GM18508 (cell line): Measurements from ENCODE around the gene NUB1.

ENCODE experiments used
- ATAC-seq: cut with Tn5 transposase; IDR thresholded peaks from one replicate; pipeline ENCODE4 v1.9.1; 2021; ENCODE audit warnings: moderate number of reproducible peaks; ENCODE audit not compliant: insufficient read depth, unreplicated experiment

Gene NUB1

DNA sequence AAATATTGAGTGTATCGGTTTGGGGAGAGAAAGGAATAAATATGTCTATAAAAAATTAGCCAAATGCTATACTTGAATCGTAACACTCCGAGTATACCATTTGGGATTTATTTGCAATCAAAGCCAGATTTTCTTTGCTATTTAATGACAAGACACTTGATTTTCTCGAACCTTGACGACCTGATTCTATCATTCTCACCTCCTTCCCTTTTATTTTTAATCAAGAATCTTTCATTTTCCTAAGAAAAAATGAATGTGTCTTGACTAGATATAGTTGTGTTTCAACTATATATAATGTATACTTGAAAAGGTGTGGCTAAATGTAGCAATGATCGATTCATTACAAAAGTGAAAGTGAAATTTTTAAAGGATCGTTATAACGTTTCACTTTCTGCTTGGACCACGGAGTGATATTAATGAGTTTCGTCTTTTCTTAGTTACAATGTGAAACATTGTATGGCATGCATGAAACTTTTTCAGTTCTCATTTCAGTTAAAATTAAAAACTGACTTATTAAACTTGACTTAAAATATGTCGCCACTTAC is 562 bp downstream of the NUB1 start:
- ATAC-seq, result no peak

DNA sequence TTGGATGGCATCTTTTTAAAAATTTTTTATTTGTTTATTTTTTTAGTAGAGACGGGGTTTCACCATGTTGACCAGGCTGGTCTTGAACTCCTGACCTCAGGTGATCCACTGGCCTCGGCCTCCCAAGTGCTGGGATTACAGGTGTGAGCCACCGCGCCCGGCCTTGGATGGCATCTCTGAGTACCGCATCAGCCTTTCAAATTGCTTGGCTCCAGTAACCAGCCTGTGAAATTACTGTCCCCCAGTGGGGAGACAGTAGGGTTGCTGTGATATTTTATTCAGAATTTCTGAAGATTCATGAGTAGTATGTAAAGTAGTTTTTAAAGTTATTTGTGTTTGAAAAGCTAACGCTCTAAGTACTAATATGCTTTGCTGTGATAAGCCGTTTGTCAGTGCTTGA is 1.2 kb downstream of the NUB1 start:
- no peak for ATAC-seq

- ATAC-seq, result no peak
Observed at GRCh38 chr7:151343516-151343915, 1.9 kb downstream of the NUB1 start.

- ATAC-seq, result no peak
Observed at GRCh38 chr7:151345576-151346469, 4.2 kb downstream of the NUB1 start.

DNA sequence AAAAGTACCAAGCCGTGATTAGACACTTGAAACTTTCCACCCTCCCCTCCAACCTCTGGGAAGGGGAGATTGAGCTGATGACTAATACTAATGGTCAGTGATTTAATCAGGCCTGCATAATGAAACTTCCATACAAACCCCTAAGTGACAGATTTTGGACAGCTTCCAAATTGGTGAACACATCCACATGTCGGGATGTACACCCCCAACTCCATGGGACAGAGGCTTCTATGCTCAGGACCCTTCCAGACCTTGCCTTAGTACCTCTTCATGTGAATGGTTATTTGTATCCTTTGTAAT is 4.8 kb downstream of the NUB1 start:
- ATAC-seq, result no peak

GRCh38 chr7:151347200-151347599 is 5.6 kb downstream of the NUB1 start:
- ATAC-seq, result no peak

- no peak for ATAC-seq
Observed at GRCh38 chr7:151348970-151349369, 7.4 kb downstream of the NUB1 start.

- peak; percentile 21 for ATAC-seq
Observed at GRCh38 chr7:151349507-151349853, 7.9 kb downstream of the NUB1 start.

GRCh38 chr7:151351027-151351426 is 9.4 kb downstream of the NUB1 start:
- ATAC-seq, result no peak

DNA sequence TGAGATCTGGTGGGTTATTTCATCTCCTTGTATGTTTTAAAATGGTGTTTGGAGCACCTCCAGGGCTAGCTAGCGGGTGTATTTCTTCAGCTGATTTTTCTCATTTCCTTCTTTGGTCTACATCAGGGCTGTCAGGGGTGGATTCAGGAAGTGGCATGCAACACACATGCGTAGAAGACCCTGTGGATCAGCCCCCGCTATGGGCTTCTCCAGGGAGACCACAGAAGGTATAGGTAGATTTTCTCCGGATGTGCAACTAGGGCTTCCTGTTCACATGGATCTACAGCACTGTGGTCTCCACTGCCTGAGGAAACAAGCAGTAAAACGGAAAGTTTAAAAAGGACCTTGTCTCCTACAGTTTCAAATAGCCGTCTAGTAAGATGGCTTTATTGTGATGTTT is 10.4 kb downstream of the NUB1 start:
- ATAC-seq, result no peak

- no peak for ATAC-seq
Observed at GRCh38 chr7:151352512-151352911, 10.9 kb downstream of the NUB1 start.

DNA sequence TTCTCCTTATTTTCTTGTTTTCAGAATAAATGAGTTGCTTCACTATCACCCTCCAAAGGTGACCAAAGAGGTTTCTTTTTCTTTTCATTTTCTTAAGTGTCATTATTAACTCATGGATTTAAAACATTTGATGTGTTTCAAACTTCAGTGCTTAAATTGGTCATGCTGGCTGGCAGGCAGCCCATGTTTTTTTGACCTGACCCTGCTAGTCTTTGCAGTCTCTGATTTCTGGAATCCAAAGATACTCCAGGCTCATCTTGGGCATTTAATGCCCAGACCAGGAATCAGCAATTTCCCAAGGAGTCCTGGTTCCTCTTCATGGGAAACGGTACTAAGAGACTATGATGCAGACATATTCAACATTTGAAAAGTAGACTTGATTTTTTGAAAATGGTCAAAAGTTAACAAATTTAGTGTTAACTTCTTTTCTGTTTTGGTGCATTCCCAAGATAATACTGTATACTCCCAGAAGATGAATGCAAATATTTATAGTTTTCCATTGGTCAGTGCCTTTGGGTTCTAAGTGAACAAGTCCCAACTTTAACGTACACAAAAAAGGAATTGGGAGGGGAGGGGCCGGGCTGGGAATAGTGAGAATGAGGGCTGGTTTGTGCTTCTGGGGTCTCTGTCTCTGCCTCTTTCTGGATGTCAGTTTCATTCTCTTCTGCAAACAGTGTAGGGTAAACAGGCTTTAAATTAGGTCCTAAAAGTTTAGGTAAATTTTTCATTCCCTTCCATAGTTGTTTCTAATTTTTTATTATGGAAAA is 19.8 kb downstream of the NUB1 start:
- no peak for ATAC-seq

GRCh38 chr7:151363182-151363581 is 21.6 kb downstream of the NUB1 start:
- ATAC-seq, result no peak

DNA sequence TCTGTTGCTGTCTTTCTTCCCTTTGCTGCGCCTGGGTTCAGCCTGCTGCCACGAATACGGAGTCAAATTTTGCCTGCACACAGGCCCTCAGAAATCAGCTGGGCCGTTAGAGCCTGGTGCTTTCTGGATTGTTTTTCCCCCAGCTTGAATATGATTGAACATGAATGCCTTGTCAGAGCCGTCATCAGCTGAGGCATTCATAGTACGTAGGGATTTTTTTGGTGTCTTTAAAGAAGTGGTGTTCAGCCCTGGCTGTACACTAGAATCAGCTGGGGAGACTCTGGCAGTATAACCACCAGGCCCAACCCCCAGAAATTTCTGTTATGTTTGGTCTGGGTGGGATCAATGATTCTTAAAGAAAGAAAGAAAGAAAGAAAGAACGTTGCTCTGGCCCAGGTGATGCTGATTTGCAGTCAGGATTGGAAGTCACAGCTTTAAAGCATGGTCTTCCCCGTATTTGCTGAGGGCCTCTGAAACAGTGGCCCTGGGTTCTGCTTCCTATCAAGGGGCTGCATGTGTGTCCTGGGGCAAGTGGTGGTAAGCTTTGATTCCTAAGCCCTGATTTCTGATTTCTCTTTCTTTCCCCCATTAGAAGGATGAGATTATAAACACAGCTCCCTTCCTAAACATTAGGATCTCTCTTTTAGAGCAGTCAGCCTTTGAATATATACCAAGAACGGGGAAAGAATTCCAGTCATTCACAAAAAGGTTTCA is 24.7 kb downstream of the NUB1 start:
- ATAC-seq, result no peak

GRCh38 chr7:151366880-151367222 is 25.2 kb downstream of the NUB1 start:
- ATAC-seq, result no peak

DNA sequence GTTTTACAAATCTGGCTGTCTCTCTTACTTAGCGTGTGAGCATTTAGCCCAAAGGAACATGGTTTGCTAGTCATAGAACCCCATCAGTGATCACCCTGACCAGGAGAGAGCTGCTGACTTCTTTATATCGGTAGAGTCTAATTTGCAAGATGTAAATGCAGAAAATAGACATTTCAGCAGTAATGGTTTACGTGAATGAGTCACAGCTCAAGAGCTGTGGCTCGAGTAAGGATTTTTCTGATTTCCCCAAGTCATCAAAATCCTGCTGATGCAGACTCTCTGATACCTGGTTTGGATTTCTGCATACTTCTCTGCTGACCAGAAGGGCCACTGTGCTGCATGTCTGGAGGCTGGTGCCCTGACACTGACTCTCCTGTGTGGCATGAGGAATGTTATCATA is 25.7 kb downstream of the NUB1 start:
- no peak for ATAC-seq

GRCh38 chr7:151368136-151368571 is 26.5 kb downstream of the NUB1 start:
- ATAC-seq, result peak; percentile 86

DNA sequence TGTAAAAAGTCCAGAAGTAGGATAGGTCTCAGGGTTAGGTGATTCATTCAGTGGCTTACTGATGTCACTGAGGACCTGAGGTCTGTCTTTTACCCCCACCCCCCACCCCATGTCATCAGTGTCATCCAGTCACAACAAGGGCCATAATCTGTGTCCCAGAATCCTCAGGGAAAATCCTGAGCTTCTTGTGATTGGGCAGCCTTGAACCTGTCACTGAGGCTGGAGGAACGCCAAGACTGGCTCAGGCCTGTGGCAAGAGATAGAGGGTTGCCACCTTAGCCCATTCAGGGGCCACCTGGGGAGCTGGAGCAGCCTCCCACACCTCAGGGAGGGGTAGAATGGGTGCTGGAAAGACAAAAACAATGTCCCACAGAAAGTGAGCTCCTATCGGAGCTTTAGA is 29.7 kb downstream of the NUB1 start:
- ATAC-seq, result no peak

DNA sequence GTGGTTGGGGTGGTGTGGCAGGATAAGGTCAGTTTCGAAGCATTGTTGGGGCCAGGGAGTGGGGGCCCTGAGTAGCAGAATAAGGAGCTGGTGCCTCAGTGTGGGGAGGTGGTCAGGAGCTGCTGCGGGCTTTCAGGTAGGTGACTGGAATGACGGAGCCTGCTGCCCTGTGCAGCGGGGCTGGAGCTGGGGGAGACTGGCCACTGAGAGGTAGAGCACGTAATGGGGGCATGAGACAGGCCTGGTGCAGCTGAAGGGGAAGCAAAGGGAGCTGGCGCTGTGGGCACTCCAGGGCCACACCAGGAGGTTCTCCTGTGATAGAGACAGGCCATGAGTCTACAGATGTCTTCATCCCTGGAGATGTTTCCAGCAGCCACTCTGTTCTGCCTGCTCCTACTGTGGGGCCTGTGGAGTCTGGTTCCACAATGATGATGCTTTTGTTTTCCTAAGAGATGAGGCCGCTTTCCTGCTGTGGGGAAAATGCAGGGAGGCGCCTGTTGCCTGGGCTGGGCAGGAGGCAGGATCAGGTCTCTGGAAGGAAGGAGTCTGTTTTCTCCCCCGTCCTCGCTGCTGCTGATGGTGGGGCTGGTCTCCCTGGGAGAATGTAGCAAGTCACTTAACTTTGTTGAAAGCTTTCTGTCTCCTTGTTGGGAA is 31.1 kb downstream of the NUB1 start:
- no peak for ATAC-seq

- no peak for ATAC-seq
Observed at GRCh38 chr7:151373599-151373998, 32.0 kb downstream of the NUB1 start.

DNA sequence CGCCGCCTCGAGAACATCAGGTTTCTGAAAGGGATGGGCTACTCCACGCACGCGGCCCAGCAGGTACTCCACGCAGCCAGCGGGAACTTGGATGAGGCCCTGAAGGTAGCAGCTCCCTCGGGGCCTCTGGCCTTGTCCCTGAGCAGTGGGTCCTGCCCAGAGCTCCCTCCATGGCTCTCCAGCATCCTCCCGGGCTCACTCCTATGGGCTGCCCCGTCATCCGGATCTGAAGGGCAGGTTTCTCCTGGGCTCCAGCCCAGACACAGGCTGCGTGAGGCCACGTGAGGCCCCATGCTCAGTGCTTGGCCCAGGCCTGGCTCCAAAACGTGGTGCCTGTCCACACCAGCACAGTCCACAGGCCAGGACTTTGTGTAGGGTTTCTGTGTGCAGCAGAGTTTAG is 32.5 kb downstream of the NUB1 start:
- no peak for ATAC-seq
